ENCODE results near the gene SUCLA2. TPM values are rescaled to one million over a fixed set of nuclear protein-coding genes. Genes with fewer than 3 reads are reported as not detected.

The SUCLA2 gene
- 10 to 100 TPM; 56.4 to 78.8 (median 69.5) TPM for polyA plus RNA-seq (ENCODE audit: insufficient read length in 10 of 10)
- long read RNA-seq, donor 1, transcript SUCLA2-219 (11 exons, 2,111 nt), result major isoform, 7 of 52 reads
- long read RNA-seq, donor 1, partial matches to known transcripts, result 43 of 52 reads
- long read RNA-seq, donor 1, other reads (novel, unspliced or antisense), result 0 of 52 reads
- long read RNA-seq, donor 2, transcript SUCLA2-219 (11 exons, 2,111 nt), result major isoform, 9 of 27 reads
- long read RNA-seq, donor 2, partial matches to known transcripts, result 13 of 27 reads
- long read RNA-seq, donor 2, other reads (novel, unspliced or antisense), result 0 of 27 reads
- long read RNA-seq, donor 3, result 0 reads
- long read RNA-seq, donor 4, transcript SUCLA2-219 (11 exons, 2,111 nt), result major isoform, 10 of 35 reads
- long read RNA-seq, donor 4, partial matches to known transcripts, result 24 of 35 reads
- long read RNA-seq, donor 4, other reads (novel, unspliced or antisense), result 0 of 35 reads
- long read RNA-seq, donor 5, transcript SUCLA2-219 (11 exons, 2,111 nt), result major isoform, 25 of 28 reads
- long read RNA-seq, donor 5, partial matches to known transcripts, result 0 of 28 reads
- long read RNA-seq, donor 5, other reads (novel, unspliced or antisense), result 0 of 28 reads
- long read RNA-seq, donor 6, transcript SUCLA2-219 (11 exons, 2,111 nt), result major isoform, 14 of 53 reads
- long read RNA-seq, donor 6, partial matches to known transcripts, result 34 of 53 reads
- long read RNA-seq, donor 6, other reads (novel, unspliced or antisense), result 0 of 53 reads
- long read RNA-seq, donor 7, transcript SUCLA2-219 (11 exons, 2,111 nt), result major isoform, 8 of 15 reads
- long read RNA-seq, donor 7, partial matches to known transcripts, result 5 of 15 reads
- long read RNA-seq, donor 7, other reads (novel, unspliced or antisense), result 0 of 15 reads
- long read RNA-seq, donor 8, transcript SUCLA2-219 (11 exons, 2,111 nt), result major isoform, 9 of 23 reads
- long read RNA-seq, donor 8, transcript SUCLA2-205 (4 exons, 710 nt), result minor isoform, 6 of 23 reads
- long read RNA-seq, donor 8, partial matches to known transcripts, result 8 of 23 reads
- long read RNA-seq, donor 8, other reads (novel, unspliced or antisense), result 0 of 23 reads
- long read RNA-seq, donor 9, partial matches to known transcripts, result 0 of 2 reads
- long read RNA-seq, donor 9, other reads (novel, unspliced or antisense), result 0 of 2 reads

DNA sequence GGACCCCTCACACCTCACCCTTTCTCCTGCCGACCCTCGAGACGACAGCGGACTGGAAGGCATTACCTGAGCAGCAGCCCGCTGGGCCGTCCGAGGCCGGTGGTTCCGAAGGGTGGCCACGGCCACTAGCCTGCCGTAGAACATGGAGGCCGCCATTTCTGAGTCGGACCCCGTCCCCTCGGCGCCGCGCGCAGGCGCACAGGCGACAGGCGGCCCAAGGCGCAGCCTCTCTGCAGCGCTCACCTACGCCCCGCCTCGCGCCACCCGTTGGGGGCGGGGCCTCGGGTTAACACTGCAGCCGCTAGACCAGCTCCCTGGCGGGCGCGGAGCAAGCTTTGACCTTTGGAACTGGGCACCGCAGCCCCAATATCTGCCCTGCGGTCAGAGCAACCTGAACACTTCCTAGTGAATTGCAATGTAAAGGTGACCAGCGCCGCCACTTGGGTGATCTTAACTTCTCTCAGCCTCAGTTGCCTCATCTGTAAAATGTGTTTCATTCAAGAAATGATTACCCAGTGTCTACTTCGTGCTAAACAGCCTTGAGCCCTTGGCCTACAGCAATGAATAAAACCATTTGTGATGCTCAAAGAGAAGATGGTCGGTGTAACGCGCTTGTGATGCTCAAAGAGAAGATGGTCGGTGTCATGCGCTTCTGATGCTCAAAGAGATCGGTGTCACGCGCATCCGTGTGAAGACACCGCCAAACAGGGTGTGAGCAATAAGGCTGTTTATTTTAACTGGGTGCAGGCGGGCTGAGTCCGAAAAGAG is at the start of gene SUCLA2:
Gene SUCLA2, minus strand, starts transcription at position 160 of the 768 bp plus-strand sequence. Its CDS starts 4 bp downstream, at position 156.
- DNase-seq, result peak; percentile 90 to 96 (median 94)

DNA sequence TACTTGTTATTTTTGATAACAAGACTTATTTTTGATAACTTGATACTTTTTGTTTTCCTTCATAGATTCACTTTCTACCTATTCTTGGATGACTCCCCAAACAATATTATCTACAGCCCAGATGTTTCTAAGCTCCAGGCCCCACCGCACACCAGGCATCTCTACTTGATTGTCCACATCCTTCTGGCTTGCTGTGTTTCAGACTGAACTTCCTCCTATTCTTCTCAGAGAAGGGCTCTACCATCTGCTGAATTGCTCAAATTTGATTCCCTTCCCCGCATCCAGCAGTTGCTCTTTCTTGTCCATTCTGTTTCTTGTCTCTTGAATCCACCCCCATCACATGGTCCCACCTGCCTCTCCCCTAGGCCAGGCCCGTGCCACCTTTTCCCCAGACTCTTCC is 49.5 kb upstream of the SUCLA2 start:
- no peak for DNase-seq

DNA sequence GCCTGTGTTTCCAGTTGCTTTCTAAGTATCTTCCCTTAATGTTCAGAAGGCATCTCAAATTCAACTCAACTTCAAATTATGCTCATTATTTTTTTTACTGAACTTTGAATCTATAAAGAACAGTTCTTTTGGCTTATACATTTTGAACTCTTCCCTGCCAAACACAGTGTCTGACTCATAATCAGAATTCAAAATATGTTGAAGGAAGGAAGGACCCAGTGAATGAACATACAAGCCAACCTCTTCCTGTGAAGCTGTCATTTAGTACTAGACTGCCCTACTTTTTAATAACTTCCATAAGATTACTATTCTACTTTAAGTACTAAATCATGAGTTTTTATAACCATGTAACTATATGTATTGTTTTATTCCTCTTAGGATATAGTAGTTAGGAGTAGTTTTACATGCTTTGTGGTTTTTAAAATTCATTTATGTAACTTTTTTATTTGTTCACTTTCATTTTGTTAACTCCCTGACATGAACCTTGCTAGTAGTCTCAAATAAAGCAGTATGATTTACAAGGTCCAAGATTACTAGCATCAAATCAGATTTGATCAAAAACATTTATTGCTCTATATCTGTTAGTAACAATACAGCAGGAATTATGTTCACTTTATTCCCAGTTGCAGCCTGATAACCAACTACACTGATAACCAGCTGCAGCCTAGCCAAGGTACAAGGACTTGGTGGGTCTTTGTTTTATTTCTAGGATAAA is 42.9 kb upstream of the SUCLA2 start:
- DNase-seq, result peak in 1 of 3 donors; percentile 33

DNA sequence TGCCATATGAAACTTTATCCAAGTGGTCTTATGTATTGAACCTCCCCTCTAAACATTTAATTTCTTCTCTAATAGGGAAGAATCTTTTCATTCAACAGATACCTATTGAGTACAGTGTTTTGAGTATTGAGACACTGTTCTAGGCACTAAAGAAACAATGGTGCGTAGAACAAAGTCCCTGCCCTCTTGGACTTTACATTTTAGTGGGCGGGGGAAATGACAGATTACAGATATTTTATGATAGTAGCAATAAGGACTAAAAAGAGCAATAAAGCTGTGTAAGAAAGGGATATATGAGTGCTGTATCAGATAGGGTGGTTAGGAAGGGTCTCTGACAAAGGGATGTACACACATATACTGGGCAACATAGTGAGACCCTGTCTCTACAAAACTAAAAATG is 41.8 kb upstream of the SUCLA2 start:
- no peak for DNase-seq

DNA sequence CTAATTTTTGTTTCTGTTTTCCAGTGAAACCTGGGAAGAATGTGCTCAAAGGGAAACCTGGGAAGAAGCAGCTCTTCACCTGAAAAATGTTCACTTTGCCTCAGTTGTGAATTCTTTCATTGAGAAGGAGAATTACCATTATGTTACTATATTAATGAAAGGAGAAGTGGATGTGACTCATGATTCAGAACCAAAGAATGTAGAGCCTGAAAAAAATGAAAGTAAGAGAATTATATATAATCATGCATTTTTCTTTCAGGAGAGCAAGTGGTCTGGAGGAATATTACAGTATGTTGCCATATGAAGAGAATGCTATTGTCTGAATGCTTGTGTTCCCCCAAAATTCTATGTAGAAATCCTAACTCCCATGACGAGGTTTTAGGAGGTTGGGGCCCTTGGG is 39.8 kb upstream of the SUCLA2 start:
- no peak for DNase-seq

DNA sequence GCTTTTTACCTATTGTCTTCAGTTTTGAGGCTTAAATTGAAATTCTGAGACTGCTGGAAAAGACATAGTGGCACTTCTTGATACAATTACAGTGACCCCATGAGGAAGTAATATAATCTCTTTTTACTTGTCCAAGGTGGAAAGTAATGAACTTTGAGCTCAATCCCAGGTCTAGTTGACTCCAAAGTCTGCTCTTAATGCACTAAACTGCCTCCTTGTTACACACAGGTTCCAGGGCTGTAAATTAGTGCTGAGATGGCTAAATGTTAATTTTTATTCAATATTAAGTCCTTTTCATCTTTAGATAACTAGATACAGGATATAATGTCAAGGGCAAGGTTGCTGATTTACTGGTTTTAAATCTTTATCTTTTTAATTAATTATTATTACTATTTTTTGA is 39.0 kb upstream of the SUCLA2 start:
- no peak for DNase-seq

DNA sequence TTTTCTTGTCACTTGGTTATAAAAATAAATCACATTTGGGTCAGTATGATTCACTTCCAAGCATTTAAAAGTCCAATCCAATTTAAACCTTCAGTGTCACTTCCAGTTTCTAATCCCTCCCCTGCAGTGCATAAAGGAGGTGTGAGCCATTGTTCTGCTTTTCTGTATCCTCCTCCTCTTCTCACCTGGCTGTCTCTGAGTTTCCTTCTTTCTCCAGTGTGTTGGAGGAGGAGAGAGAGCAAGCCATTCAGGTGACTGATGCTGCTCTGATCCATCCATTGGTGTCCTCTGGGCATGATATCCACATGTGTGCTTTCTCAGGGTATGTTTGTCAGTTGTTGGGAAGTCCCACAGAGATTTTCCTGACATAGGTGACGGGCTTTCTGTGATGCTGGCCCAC is 37.7 kb upstream of the SUCLA2 start:
- DNase-seq, result peak in 1 of 3 donors; percentile 19

DNA sequence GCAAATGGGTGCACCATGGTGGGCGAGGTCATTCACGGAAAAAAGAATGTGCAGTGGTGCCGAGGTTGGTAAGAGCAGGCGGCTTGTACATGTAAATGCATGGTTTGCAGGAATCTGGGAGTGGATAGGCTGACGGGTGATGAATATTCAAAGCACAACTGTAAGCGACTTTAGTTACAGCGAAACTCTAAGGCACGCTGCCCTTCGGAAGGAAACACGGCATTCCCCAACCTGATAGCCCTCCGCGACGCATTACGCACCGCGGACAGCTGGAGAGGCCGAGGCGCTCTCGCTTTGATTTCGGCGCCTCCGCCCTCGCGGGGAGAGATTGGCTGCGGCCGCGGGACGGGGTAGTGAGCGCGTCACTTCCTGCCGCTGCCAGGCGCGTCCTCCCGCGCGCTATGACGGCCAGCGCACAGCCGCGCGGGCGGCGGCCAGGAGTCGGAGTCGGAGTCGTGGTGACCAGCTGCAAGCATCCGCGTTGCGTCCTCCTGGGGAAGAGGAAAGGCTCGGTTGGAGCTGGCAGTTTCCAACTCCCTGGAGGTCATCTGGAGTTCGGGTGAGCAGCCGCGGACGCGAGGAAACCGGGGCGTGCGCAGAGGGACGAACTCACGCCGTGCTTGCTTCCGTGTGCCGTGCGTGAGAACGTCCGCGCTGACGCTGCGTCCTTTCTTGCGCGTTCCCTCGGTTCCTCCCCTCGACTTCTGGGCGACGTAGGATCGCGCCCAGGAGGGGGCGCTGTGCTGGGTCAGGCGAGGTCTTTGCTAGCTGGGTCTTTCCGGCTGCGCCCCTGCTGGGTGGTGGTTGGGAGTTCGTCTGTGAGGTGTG is 36.5 kb upstream of the SUCLA2 start, which contains the start of gene NUDT15:
Gene NUDT15, plus strand, starts transcription at position 381 of the 828 bp plus-strand sequence. Its CDS starts 21 bp downstream, at position 402.
- peak; percentile 96 to 100 (median 99) for DNase-seq

DNA sequence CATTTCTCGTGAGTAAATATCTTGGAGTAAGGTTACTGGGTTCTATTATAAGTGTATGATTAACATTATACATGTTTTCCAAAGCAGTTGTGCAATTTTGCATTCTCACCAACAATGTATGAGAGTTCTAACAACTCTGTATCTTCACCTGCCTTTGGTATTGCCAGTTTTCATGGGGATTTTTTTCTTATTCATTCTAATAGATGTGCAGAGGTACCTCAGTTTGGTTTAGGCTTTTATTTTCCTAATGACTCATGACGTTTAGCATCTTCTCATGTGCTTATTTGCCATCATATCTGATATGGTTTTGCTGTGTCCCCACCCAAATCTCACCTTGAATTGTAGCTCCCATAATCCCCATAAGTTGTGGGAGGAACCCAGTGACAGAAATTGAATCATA is 28.8 kb upstream of the SUCLA2 start:
- no peak for DNase-seq

DNA sequence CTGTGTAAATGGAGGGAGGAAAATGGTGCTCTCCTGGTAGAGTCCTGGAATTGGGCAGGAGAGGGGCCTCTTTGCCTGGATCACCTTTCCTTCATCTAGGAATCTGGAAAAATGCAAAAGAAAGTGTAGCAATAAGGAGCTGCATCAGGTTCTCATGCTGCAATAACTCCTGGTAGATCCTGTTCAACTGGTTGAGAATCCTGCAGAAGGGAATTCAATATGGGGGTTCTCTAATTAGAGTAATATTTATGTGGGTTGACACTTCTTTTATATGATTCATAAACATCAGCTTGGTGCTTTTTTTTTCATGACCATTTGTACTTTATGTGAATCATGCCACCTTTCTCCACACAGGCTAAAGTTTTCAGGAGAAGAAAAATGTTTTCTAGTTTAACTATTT is 27.0 kb upstream of the SUCLA2 start:
- DNase-seq, result no peak

DNA sequence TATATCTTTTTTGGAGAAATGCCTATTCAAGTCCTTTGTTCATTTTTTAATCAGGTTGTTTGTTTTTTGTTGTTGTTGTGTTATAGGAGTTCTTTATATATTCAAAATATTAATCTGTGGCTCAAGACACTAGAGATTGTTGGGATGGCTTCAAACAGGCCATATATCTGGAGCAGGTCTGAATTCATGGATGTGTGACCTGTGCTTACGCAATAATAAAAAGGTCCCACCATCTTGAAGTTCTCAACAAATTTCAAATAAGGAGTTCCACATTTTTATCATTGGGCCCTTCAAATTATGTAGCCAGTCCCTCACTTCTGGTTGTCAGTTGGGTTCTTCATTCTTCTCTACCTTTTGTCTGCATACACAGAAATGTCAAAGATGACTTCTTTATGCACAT is 18.7 kb upstream of the SUCLA2 start:
- no peak for DNase-seq

DNA sequence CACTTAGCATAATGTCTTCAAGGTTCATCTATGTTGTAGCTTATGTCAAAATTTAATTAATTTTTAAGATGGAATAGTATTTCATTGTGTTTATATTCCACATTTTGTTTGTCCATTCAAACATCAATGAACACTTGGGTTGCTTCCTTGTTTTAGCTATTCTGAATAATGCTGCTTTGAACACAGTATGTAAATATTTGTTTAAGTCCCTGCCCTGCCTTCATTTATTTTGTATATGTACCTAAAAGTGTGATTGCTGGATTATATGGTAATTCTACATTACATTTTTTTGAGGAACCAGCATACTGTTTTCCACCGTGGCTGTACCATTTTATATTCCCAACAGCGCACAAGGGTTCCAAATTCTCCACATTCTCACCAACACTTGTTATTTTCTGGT is 17.6 kb upstream of the SUCLA2 start:
- DNase-seq, result no peak

DNA sequence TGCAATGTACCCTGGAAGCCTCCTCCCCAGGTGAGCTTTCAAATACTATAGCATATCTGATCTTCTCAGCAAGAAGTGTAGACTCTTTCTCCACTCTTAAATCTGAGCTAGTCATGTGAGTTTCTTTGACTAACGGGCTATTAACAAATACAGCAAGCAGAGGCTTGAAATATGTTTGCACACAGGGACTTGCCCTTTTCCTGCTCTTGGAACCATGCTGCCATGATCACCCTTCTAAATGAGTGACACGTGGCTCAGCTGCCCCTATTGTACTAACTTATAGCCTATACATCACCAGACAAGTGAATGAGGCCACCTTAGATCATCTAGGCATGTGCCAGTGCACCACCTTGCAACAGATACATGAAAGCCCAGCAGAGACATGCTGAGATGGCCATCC is 13.3 kb upstream of the SUCLA2 start:
- DNase-seq, result no peak

DNA sequence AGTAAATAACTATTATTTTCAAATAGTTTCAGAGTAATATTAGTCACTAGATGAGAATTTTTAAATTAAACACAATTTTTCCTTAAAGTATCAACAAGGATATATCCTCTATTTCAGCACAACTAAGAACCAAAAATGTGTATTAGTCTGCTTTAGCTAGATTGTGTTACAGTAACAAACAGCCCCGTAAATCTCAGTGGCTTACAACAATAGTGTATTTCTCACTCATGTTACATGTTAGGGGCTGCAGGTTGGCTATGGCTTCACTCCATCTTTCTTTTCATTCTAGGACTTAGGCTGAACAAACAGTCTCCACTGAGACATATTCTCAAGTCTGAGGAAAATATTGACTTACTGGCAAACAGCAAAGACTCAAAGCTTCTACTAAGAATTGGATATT is 11.6 kb upstream of the SUCLA2 start:
- DNase-seq, result no peak

DNA sequence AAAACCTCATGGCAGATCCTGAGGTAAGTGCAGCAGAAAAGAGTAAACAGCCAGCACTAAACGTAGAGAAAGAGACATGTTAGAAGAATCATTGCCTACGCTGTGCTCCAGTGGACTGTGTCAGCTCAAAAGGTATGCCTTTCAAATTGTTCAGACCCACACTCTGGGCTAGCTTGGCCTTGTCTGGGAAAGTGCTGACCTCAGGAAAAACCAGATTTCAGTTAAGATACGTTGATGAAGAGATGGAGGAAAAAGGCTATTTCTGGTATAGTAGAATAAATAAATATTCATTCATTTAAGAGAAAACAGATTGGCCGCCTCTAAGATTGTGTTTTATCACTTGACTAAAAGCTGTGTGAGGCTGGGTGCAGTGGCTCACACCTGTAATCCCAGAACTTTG is 9.6 kb upstream of the SUCLA2 start:
- no peak for DNase-seq

DNA sequence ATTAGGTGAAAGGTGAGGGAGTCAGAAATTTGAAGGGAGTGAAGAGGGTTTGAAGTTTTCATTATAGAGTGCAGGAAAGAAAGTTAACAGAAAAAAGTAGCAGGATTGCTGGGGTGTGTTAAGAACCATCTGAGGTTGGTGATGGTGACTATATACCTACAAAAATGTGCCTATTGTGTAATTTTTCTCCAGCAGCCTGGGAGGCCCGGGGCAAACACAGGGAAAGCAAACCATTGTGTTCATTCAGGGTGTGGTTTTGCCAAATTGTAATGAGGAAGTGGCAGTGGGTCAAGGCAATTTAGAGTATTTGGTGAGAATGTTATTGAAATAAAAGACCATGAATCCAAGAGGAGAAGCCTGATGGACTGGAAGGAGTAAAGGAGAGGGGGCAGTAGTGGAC is 8.2 kb upstream of the SUCLA2 start:
- DNase-seq, result peak in 1 of 3 donors; percentile 25

DNA sequence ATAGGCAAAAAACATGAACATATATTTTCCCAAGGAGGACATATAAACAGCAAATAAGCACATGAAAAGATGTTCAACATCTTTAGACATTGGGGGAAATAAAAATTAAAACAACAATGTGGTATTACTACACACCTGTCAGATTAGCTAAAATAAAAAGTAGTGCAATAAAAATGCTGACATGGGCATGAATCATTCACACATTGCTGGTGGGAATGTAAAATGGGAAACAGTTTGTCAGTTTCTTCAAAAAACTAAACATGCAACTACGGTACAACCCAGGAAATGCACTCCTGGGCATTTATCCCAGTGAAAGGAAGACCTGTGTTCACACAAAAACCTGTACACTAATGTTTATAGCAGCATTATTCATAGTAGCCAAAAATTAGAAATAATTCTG is 5.3 kb upstream of the SUCLA2 start:
- DNase-seq, result no peak

DNA sequence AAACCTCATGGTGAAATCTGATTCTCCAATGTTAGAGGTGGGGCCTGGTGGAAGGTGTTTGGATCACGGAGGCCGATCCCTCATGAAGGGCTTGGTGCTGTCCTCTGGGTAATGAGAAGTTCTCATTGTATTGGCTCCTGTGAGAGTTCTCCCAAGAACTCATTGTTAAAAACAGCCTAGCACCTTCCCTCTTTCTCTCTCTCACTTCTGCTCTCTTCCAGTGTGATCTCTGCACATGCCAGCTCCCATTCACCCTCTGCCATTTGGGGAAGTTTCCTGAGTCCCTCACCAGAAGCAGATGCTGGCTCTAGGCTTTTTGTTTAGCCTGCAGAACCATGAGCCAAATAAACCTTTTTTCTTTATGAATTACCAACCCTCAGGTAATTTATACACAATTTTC is 3.1 kb upstream of the SUCLA2 start:
- DNase-seq, result peak in 1 of 3 donors; percentile 11

DNA sequence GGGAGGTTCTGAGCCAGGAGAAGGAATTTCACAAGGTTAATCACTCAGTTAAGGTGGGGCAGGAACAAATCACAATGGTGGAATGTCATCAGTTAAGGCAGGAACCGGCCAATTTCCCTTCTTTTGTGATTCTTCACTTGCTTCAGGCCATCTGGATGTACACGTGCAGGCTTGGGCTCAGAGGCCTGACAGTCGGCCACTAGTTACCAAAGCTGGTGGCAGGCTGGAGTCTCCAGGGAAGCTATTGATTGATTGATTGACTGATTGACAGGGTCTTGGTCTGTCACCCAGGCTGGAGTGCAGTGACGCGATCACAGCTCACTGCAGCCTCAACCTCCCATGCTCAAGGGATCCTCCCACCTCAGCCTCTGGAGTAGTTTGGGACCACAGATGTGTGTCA is 926 bp upstream of the SUCLA2 start:
- DNase-seq, result peak in 2 of 3 donors; percentile 7 to 8

All from muscle of back (tissue), 13 donors.